SK-N-SH (cell line): ENCODE data around the gene RNF25.

Experiments
- CTCF ChIP-seq: fragments of 200-600 bp; sonication (generic); IDR thresholded peaks from 2 replicates; pipeline ENCODE4 v1.6.1; 2017; ENCODE audit warnings: antibody characterized with exemption, mild to moderate bottlenecking, moderate library complexity
- EP300 ChIP-seq, 2 experiments: IDR thresholded peaks; 2 replicates each; pipeline versions ENCODE4 v1.4.0 to v1.6.1; 2012; ENCODE audit warnings: borderline replicate concordance in 1 of 2, low read depth in 1 of 2, low read length in 1 of 2
- EZH2phosphoT487 ChIP-seq: fragments of 200-600 bp; sonication (generic); IDR thresholded peaks from 2 replicates; pipeline ENCODE4 v1.6.1; 2017; ENCODE audit warnings: low read depth, mixed run types, mild to moderate bottlenecking, antibody characterized with exemption, moderate library complexity, borderline replicate concordance
- MXI1 ChIP-seq: IDR thresholded peaks from 2 replicates; pipeline ENCODE4 v1.6.1; 2012; ENCODE audit warnings: mild to moderate bottlenecking, low read depth, low read length, improper control_type of control experiment
- NRF1 ChIP-seq: IDR thresholded peaks from 2 replicates; pipeline ENCODE4 v1.6.1; 2012; ENCODE audit warnings: low read depth, mild to moderate bottlenecking, low read length
- POLR2AphosphoS5 ChIP-seq: IDR thresholded peaks from 2 replicates; pipeline ENCODE4 v1.6.1; 2012; ENCODE audit warnings: low read depth, low read length
- TCF12 ChIP-seq: IDR thresholded peaks from 2 replicates; pipeline ENCODE4 v1.4.0; 2012
- TEAD4 ChIP-seq: IDR thresholded peaks from 2 replicates; pipeline ENCODE4 v1.4.0; 2012; ENCODE audit warnings: mild to moderate bottlenecking, borderline replicate concordance; ENCODE audit not compliant: insufficient read depth
- YY1 ChIP-seq: IDR thresholded peaks from 2 replicates; pipeline ENCODE4 v1.4.0; 2012; ENCODE audit warnings: low read depth, mild to moderate bottlenecking
- TF ChIP-seq, protein P1 (sequence below): IDR thresholded peaks from 2 replicates; pipeline ENCODE4 v1.6.1; 2012; ENCODE audit warnings: mild to moderate bottlenecking, low read depth, low read length, moderate library complexity

DNA sequence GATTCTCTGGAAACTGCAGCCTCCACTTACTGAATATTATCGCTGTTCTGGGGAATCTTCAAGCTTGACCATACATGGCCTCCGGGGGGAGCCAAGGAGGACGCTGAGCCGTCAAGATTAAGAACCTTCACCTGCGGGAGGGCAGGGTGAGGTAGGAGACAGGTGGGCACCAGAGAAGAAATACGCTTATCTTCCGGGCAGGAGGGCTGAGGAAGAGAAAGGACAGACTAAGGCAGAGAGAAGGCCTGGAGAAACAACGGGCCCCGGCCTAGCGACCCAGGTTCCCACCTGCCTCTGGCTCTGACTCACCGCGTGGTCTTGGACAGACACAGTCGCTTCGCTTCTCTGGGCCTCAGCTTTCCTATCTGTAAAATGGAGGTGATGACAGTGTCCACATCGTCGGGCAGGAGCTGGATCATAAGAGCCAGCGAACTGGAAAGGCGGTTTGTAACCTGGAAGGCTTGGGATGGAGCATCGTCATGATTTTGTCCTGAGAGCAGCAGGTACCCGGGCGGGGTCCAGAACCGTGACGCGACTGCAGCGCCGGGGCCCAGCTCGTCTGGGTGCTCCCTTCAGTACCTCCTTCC, 13.0 kb downstream of the RNF25 start:
- TF ChIP-seq POLR2AphosphoS5 (no peak), CTCF (peak; percentile 62), YY1 (no peak), TEAD4 (no peak), NRF1 (no peak), EZH2phosphoT487 (no peak), MXI1 (peak; percentile 53; the same call in 1 of the 2 replicates), EP300 (IDR thresholded peaks at IDR 0.05; ENCODE audit: borderline replicate concordance in 1 of 2, low read depth in 1 of 2, low read length in 1 of 2) (no peak), TCF12 (no peak)
- TF ChIP-seq, protein P1, sequence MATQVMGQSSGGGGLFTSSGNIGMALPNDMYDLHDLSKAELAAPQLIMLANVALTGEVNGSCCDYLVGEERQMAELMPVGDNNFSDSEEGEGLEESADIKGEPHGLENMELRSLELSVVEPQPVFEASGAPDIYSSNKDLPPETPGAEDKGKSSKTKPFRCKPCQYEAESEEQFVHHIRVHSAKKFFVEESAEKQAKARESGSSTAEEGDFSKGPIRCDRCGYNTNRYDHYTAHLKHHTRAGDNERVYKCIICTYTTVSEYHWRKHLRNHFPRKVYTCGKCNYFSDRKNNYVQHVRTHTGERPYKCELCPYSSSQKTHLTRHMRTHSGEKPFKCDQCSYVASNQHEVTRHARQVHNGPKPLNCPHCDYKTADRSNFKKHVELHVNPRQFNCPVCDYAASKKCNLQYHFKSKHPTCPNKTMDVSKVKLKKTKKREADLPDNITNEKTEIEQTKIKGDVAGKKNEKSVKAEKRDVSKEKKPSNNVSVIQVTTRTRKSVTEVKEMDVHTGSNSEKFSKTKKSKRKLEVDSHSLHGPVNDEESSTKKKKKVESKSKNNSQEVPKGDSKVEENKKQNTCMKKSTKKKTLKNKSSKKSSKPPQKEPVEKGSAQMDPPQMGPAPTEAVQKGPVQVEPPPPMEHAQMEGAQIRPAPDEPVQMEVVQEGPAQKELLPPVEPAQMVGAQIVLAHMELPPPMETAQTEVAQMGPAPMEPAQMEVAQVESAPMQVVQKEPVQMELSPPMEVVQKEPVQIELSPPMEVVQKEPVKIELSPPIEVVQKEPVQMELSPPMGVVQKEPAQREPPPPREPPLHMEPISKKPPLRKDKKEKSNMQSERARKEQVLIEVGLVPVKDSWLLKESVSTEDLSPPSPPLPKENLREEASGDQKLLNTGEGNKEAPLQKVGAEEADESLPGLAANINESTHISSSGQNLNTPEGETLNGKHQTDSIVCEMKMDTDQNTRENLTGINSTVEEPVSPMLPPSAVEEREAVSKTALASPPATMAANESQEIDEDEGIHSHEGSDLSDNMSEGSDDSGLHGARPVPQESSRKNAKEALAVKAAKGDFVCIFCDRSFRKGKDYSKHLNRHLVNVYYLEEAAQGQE = no peak
